Activated CD8-positive, alpha-beta memory T cell treated with anti-CD3 and anti-CD28 coated beads, Interleukin-2, amount 10 ng/mL, durations not matched to agents 7 days and 5 days (primary cell): ENCODE results near the gene GOLT1B. TPM values are rescaled to one million over a fixed set of nuclear protein-coding genes. Genes with fewer than 3 reads are reported as not detected.
"Not testable (repeated sequence)": the region's sequence is repeated elsewhere in the genome, so short reads cannot be mapped to it uniquely, and the experiment has no call there.

Source experiments
- ATAC-seq: fragments of 150-1000 bp; cut with Tn5 transposase; one replicate; pipeline ENCODE4 v1.10.0; 2021; ENCODE audit warnings: moderate library complexity
- CTCF ChIA-PET: fragments of 350-600 bp; sonication (Branson Sonifier 250); formaldehyde crosslinking; loops from one replicate; lab custom pipeline; 2021; ENCODE audit warnings: antibody characterized with exemption; lab: Charles Lee
- DNase-seq: peaks from one replicate; pipeline ENCODE4 v3.0.0-alpha.2; 2020
- H3K27ac Mint-ChIP-seq: one replicate; pipeline ENCODE4 v1.8.0; 2021; ENCODE audit warnings: mild to moderate bottlenecking, mixed read lengths
- H3K27me3 Mint-ChIP-seq: one replicate; pipeline ENCODE4 v1.8.0; 2021; ENCODE audit warnings: mixed read lengths
- H3K36me3 Mint-ChIP-seq: one replicate; pipeline ENCODE4 v1.8.0; 2021; ENCODE audit warnings: mild to moderate bottlenecking, mixed read lengths
- H3K4me1 Mint-ChIP-seq: one replicate; pipeline ENCODE4 v1.8.0; 2021; ENCODE audit warnings: mixed read lengths
- H3K4me3 Mint-ChIP-seq: one replicate; pipeline ENCODE4 v1.8.0; 2021; ENCODE audit warnings: mild to moderate bottlenecking, moderate library complexity, mixed read lengths
- H3K9me3 Mint-ChIP-seq: one replicate; pipeline ENCODE4 v1.8.0; 2022; ENCODE audit warnings: low read depth, mixed read lengths
- total RNA-seq, 2 experiments: library from RNA; stranded (reverse); gene quantifications; one replicate each; pipeline ENCODE4 v1.2.3, GENCODE V29; 2021

The GOLT1B gene, protein sequence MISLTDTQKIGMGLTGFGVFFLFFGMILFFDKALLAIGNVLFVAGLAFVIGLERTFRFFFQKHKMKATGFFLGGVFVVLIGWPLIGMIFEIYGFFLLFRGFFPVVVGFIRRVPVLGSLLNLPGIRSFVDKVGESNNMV
- total RNA-seq, result 10 to 100 TPM; 35.1 to 36.8 TPM

DNA sequence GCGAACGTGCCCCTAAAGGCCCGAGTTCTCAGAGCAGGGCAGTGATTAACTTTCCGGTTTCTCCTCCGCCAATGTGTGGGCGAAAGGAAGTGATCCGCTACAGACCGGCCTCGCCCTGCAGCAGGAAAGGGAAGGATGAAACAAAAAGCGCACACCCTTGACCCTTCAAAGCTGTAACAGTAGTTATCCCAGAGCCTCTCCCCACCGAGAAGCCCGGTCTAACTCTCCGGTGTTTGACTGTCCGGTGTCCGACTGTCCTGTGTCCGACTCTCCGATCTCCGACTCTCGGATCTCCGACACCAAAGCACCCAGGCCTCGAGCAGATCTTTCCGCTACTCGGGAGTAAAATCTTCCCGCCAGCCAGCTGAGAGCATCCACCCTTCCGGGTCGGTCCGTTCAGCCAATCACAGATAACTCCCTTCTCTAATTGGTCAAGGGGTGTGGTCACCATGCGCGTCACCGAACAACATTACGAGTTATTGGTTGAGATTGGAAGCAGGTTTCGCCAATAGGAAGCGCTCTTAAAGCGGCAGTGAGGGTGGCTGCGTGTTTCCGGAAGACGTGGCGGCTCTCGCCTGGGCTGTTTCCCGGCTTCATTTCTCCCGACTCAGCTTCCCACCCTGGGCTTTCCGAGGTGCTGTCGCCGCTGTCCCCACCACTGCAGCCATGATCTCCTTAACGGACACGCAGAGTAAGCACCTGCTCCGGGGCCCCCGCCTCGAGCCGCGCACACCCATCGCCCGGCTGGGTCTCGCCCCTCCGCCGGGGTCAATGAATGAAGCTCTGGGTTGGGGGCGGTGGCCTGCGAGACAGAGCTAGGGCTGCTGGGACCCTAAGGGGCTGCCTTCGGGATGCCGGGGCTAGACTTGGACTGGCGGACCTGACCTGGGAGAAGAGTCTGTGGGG, at the start of gene GOLT1B, which contains the start of gene RECQL:
TSS of gene GOLT1B (plus strand) at position 532 of the 906 bp plus-strand sequence. CDS start at position 667, 135 bp downstream.
TSS of gene RECQL (minus strand) at position 378 of the 906 bp plus-strand sequence. CDS start 2,065 bp downstream, outside the sequence.
- Mint-ChIP-seq H3K9me3 (no peaks in the 10 kb centered on the region), H3K27me3 (no peaks in the 10 kb centered on the region), H3K4me1 (peaks cover 48% of the 10 kb centered on the region), H3K27ac (no peak within 1 kb of the TSS), H3K36me3 (peaks cover 32% of the 10 kb centered on the region), H3K4me3 (no peak within 1 kb of the TSS)
- CTCF ChIA-PET, result interaction anchor here (0.6 to 1.5 kb wide), 7 partner anchors 9 to 179 kb away, joined by 3 to 8 read pairs (median 4); partner anchors contain the start of genes LDHB and PYROXD1
- peak; percentile 96 for DNase-seq
- ATAC-seq, result peak; percentile 93

DNA sequence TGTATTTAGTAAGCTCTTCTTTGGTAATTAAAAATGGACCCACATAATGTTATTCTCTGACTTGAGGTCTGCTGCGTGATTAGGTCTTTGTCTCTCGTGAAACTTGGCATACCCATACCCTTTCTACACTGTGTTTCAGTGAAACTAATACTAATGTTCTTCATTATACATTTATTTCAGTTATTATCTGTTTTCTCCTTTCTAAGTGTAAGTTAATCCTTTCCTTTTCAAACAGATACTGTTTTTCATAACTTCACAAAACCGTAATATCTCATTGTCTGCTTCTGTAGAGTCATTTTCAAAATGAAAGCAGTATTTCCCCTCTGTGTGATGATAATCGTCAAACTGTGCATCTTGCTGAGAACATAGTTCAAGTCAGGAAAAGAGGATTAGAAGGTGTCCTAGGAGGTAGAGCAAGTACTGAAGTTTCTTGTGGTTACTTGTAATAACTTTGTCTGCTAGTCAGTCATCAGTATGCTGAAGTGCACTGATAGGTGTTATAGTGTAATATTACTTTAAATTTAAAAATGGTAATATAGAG, 48.2 kb upstream of the GOLT1B start:
- peaks cover 52% of the 10 kb centered on the region for H3K36me3 Mint-ChIP-seq
- CTCF ChIA-PET, result interaction anchor here (0.8 to 2.1 kb wide), 2 partner anchors 15 to 48 kb away, joined by 3 to 4 read pairs; partner anchors contain the start of genes GOLT1B and RECQL
- no peaks in the 10 kb centered on the region for H3K9me3 Mint-ChIP-seq
- DNase-seq, result no peak
- peak; percentile 73 for ATAC-seq
- H3K27me3 Mint-ChIP-seq, result no peaks in the 10 kb centered on the region
- H3K27ac Mint-ChIP-seq, result peak overlapping the region; percentile 97
- peak overlapping the region; percentile 75 for H3K4me3 Mint-ChIP-seq
- peaks cover 57% of the 10 kb centered on the region for H3K4me1 Mint-ChIP-seq

DNA sequence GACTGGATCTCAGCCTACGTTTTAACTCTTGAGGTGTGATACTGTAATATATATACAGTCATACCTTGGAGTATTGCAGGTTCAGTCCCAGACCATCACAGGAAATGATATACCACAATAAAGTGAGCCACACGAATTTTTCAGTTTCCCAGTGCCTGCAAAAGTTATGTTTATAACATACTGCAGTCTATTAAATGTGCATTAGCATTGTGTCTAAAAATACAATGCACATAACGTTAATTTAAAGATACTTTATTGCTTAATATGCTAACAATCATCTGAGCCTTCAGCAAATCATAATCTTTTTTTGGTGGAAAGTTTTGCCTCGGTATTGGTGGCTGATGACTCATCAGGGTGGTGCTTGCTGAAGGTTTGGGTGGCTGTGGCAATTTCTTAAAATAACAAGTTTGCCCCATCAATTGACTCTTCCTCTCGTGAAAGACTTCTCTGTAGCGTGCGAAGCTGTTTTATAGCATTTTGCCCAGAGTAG, 45.3 kb upstream of the GOLT1B start:
- Mint-ChIP-seq H3K27me3 (no peaks in the 10 kb centered on the region), H3K9me3 (no peaks in the 10 kb centered on the region), H3K4me3 (peak overlapping the region; percentile 54), H3K36me3 (peaks cover 51% of the 10 kb centered on the region), H3K4me1 (peaks cover 55% of the 10 kb centered on the region), H3K27ac (peak overlapping the region; percentile 99)
- ATAC-seq, result peak; percentile 82
- peak; percentile 77 for DNase-seq
- CTCF ChIA-PET, result no interaction called here

DNA sequence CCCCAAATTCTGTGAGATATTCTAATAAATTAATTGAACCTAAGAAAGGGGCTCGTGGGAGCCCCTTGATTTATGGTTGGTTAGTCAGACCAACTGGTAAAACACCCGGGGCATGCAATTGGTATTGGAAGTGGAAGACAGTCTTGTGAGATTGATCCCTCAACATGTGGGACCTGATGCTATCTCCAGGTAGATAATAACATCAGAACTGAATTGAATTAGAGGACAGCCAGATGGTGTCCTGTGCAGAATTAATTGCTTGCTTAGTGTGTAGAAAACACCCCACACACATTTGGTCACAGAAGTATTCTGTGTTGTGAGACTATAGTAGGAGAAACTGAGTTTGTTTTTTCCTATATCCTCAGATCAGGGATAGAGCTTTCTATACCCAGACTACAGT, 42.1 kb upstream of the GOLT1B start:
- Mint-ChIP-seq H3K4me1 (peaks cover 34% of the 10 kb centered on the region), H3K27me3 (no peaks in the 10 kb centered on the region), H3K36me3 (peaks cover 51% of the 10 kb centered on the region), H3K27ac (no peak overlapping the region), H3K9me3 (peaks cover 2% of the 10 kb centered on the region), H3K4me3 (no peak overlapping the region)
- no peak for DNase-seq
- CTCF ChIA-PET, result no interaction called here
- no peak for ATAC-seq

DNA sequence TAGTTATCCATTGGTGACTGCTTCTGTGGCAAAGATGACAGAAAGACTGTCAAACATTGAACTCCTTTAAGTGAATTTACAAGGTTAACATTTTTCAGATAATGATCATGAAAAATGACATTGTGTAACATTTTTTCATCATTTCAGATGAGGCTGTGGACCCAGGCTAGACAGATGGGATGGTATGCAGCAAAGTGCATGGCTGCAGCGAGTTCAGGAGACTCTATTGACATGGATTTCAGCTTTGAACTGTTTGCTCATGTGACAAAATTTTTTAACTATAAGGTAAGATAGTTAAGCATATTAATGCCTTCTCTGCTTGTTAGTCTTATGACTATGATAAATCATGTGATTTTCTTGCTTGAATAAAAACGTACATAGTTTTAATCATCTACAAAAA, 34.3 kb upstream of the GOLT1B start:
- ATAC-seq, H3K4me1 Mint-ChIP-seq, DNase-seq, CTCF ChIA-PET, H3K4me3 Mint-ChIP-seq, H3K9me3 Mint-ChIP-seq, H3K27ac Mint-ChIP-seq, H3K27me3 Mint-ChIP-seq: not testable (repeated sequence)
- H3K36me3 Mint-ChIP-seq, result peaks cover 55% of the 10 kb centered on the region

DNA sequence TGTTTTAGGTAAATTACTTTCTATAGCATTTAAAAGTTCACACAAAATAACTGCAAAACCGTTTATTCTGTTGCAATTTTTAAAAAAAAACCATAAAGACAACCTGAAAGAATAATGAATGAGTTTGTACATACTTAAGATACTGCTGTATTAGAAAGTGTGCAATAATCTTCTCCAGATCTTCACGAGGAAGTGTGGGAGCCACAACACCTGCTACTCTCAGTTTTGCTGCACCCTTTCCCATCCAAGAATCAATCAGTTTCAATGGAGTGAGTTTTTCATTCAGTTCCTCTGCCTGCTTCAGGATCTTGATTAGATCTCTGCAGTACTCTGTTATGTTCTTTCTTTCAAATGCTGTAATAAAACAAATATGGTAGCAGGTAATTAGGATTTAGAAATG, 30.3 kb upstream of the GOLT1B start:
- H3K27ac Mint-ChIP-seq, result peak overlapping the region; percentile 13

DNA sequence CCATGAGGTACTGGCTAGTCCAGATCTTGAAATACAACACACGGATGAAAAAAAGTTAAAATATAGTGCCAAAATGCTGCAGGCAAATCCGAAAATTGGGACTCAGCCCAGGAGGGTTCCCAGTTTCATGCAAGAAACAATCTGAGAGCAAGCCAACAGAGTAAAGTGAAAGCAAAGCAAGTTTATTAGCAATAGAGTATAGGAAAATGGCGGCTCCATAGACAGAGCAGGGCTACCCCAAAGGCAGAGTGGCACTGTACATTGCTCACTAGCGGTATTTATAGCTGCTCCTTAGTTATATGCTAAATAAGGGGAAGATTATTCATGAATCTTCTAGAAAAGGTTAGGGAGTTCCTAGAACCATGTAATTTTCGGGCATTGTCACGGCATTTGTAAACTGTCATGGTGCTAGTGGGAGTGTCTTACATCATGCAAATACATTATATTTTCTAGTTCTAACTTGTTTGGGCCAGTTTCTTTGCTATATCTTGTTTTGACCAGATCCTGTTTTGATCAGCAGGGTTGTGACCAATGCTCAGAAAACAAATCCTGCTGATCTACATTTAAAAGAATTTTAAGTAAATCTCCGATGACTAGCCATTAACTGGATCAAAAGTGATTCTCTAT, 29.3 kb upstream of the GOLT1B start:
- H3K4me1 Mint-ChIP-seq, result peaks cover 7% of the 10 kb centered on the region
- no peak for DNase-seq
- CTCF ChIA-PET, result no interaction called here
- H3K9me3 Mint-ChIP-seq, result no peaks in the 10 kb centered on the region
- peaks cover 56% of the 10 kb centered on the region for H3K36me3 Mint-ChIP-seq
- H3K4me3 Mint-ChIP-seq, result no peak overlapping the region
- no peak for ATAC-seq
- H3K27me3 Mint-ChIP-seq, result no peaks in the 10 kb centered on the region
- no peak overlapping the region for H3K27ac Mint-ChIP-seq

More for the DNA sequence above, 30.3 kb upstream of the GOLT1B start:
- ATAC-seq (no peak), DNase-seq (no peak)
- Mint-ChIP-seq H3K27me3 (no peaks in the 10 kb centered on the region), H3K4me3 (no peak overlapping the region), H3K36me3 (peaks cover 56% of the 10 kb centered on the region), H3K9me3 (no peaks in the 10 kb centered on the region), H3K4me1 (peaks cover 8% of the 10 kb centered on the region)
- CTCF ChIA-PET, result no interaction called here

DNA sequence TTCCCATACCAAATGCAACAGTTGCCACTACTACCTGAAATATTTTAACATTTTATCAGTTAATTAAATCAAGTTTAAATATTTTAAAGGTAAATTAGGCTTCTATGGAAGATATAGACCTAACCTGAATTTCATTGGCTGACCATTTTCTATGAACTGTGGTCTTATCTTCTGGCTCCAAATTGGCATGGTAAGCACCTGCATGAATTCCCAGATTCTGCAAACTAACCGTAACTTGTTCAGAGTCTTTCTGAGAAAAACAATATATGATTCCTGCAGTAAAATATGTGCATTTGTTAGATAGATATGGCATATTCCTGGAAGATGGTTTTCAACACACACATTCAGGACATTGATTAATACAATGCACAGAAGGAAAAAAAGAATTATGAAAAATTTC, 26.0 kb upstream of the GOLT1B start:
- Mint-ChIP-seq H3K36me3 (peaks cover 38% of the 10 kb centered on the region), H3K4me1 (peaks cover 7% of the 10 kb centered on the region), H3K9me3 (no peaks in the 10 kb centered on the region), H3K27ac (no peak overlapping the region), H3K4me3 (no peak overlapping the region), H3K27me3 (no peaks in the 10 kb centered on the region)
- no peak for DNase-seq
- CTCF ChIA-PET, result no interaction called here
- no peak for ATAC-seq

DNA sequence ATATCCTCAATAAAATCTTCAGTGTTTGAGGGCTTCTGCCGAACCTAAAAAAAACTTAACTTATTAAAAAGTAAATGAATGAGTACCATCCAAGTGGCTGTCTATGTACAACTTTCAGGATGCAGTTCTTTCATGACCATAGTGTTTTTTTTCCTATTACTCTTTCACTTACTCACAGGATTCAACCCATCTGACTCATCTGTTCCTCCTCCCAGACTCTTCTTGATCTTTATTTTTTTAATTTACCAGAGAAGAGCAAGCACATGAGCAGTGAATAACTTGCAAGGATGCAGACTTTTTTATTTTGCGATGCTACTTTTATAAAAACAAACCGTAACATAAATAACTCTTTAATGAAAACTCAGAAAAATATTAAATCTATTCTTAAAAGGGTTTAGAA, 24.6 kb upstream of the GOLT1B start:
- CTCF ChIA-PET, result no interaction called here
- no peak overlapping the region for H3K4me3 Mint-ChIP-seq
- peak; percentile 30 for ATAC-seq

DNA sequence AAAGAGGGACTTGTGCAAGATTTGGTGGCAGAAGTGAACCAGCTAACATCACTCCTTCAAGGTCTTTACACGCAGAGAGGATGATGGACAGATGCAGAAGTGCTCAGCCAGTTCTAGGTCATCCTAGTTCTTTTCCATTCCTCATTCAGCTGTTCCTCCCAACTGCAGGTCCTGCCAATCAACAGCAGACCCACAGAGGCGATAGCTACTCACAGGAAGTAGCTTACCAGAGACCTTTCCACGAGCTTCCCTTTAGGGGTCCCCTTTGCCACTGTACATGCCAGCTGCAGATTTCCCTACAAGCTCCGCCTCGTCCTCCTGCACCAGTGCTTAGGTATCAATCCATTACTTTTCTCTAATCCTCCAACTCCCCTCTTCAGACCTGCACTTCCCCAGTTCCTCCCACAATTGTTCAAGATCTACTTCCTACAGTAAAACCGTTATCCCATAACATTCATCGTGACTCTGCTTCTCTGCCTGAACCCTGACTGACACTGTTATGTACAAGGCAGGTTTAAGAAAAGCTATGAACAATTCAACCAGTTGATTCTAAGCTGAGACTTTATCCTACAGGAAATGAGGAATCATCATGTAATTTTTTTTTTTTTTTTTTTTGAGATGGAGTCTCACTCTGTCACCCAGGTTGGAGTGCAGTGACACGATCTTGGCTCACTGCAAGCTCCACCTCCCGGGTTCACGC, 22.7 kb upstream of the GOLT1B start:
- H3K27ac Mint-ChIP-seq, result no peak overlapping the region
- no peaks in the 10 kb centered on the region for H3K9me3 Mint-ChIP-seq
- no peaks in the 10 kb centered on the region for H3K27me3 Mint-ChIP-seq
- H3K4me3 Mint-ChIP-seq, result no peak overlapping the region
- peaks cover 19% of the 10 kb centered on the region for H3K36me3 Mint-ChIP-seq
- peaks cover 1% of the 10 kb centered on the region for H3K4me1 Mint-ChIP-seq
- ATAC-seq (no peak), DNase-seq (no peak)
- CTCF ChIA-PET, result no interaction called here

More for the DNA sequence above, 24.6 kb upstream of the GOLT1B start:
- Mint-ChIP-seq H3K36me3 (peaks cover 32% of the 10 kb centered on the region), H3K4me1 (peaks cover 4% of the 10 kb centered on the region), H3K9me3 (no peaks in the 10 kb centered on the region), H3K27ac (no peak overlapping the region), H3K27me3 (no peaks in the 10 kb centered on the region)
- DNase-seq, result no peak

DNA sequence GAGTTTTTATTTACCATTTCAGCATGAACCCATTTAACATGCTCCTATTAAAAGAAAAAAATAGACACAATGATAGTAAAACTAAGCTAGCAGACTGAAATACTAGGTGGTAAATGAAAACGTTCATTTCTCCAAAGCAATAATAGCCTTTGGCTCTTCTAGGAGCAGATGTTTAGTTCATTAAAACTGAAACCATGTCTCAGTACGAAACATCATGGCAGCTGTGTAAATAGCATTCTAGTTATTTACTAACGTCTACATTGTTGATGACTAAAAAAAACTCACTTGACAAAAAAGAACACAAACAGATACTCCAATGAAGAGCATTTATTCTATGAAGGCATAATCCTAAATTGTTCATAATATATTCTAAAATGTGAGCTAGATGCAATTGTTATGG, 18.1 kb upstream of the GOLT1B start:
- ATAC-seq, result no peak
- peaks cover 1% of the 10 kb centered on the region for H3K4me1 Mint-ChIP-seq
- no peaks in the 10 kb centered on the region for H3K27me3 Mint-ChIP-seq
- H3K4me3 Mint-ChIP-seq, result no peak overlapping the region
- H3K9me3 Mint-ChIP-seq, result no peaks in the 10 kb centered on the region
- CTCF ChIA-PET, result interaction anchor here (0.8 kb wide), 1 partner anchor 16 kb away, joined by 3 read pairs; no protein-coding TSS in a partner anchor
- peaks cover 18% of the 10 kb centered on the region for H3K36me3 Mint-ChIP-seq
- H3K27ac Mint-ChIP-seq, result no peak overlapping the region
- DNase-seq, result no peak

DNA sequence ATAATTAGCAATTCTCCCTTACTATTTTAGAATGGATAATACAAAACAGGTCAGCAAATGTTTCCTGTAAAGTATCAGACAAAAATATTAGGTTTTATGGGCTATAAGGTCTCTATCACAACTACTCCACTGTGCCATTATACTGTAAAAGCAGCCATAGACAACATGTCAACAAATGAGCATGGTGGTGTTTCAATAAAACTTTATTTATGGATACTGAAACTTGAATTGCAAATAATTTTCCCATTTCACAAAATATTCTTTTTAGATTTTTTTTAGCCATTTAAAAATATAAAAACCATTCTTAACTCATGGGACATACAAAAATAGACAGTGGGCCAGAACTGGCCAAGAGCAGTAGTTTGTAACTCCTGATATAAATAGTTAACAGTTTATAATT, 15.6 kb upstream of the GOLT1B start:
- Mint-ChIP-seq H3K9me3 (no peaks in the 10 kb centered on the region), H3K27me3 (no peaks in the 10 kb centered on the region), H3K4me3 (no peak overlapping the region), H3K36me3 (peaks cover 35% of the 10 kb centered on the region), H3K4me1 (peaks cover 1% of the 10 kb centered on the region), H3K27ac (no peak overlapping the region)
- ATAC-seq, result no peak
- CTCF ChIA-PET, result no interaction called here
- DNase-seq, result no peak
